OCI-LY7 (cell line): ENCODE measurements around the gene ANKFN1.

Experiments
- EZH2phosphoT487 ChIP-seq: fragments of 200-600 bp; sonication (generic); IDR thresholded peaks from 2 replicates; pipeline ENCODE4 v1.6.1; 2018; ENCODE audit warnings: low read depth, borderline replicate concordance, mild to moderate bottlenecking, mixed run types, antibody characterized with exemption, low read length, moderate library complexity, mixed read lengths
- TF ChIP-seq, protein P1 (sequence below): fragments of 200-600 bp; sonication (generic); conservative IDR thresholded peaks from 2 replicates; pipeline ENCODE4 v1.5.1; 2014; ENCODE audit warnings: mild to moderate bottlenecking, antibody characterized with exemption, low read length, moderate library complexity, mixed read lengths

DNA sequence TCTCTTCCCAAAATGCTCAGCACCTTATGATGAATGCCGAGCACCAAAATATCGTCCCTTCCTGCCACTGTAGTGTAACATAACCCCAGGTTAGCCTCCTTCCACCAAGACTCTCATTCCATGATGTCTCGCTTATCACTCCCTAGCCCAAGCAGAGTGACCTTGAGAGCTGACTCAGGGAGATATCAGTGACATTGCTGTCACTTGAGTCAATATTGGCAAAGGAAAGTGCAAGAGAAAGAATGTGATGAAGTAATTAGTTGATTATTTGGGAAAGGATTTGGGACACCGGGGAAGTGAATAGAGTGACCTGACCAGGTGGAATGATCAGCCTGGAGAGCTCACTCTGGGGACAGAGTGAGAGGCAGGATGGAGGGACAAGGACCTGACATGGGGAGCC lies 2.6 kb upstream of the ANKFN1 start:
- TF ChIP-seq, protein P1, sequence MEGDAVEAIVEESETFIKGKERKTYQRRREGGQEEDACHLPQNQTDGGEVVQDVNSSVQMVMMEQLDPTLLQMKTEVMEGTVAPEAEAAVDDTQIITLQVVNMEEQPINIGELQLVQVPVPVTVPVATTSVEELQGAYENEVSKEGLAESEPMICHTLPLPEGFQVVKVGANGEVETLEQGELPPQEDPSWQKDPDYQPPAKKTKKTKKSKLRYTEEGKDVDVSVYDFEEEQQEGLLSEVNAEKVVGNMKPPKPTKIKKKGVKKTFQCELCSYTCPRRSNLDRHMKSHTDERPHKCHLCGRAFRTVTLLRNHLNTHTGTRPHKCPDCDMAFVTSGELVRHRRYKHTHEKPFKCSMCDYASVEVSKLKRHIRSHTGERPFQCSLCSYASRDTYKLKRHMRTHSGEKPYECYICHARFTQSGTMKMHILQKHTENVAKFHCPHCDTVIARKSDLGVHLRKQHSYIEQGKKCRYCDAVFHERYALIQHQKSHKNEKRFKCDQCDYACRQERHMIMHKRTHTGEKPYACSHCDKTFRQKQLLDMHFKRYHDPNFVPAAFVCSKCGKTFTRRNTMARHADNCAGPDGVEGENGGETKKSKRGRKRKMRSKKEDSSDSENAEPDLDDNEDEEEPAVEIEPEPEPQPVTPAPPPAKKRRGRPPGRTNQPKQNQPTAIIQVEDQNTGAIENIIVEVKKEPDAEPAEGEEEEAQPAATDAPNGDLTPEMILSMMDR = no peak
- no peak for TF ChIP-seq EZH2phosphoT487
